K562 (cell line): ENCODE measurements around the gene PGM5. TPM values are rescaled to one million over a fixed set of nuclear protein-coding genes. Genes with fewer than 3 reads are reported as not detected.

Source experiments
- ATF6 ChIP-seq: sonication (generic); formaldehyde crosslinking; IDR thresholded peaks from 2 replicates; pipeline ENCODE4 v1.4.0; 2020; ENCODE audit warnings: mild to moderate bottlenecking, missing genetic modification reagents
- BRF1 ChIP-seq: IDR thresholded peaks from 3 replicates; pipeline ENCODE4 v1.6.1; 2011; ENCODE audit warnings: borderline replicate concordance, mild to moderate bottlenecking; ENCODE audit not compliant: insufficient read length; ENCODE audit errors: extremely low read depth
- CBFB ChIP-seq: sonication (generic); formaldehyde crosslinking; IDR thresholded peaks from 2 replicates; pipeline ENCODE4 v1.4.0; 2020; ENCODE audit warnings: mild to moderate bottlenecking, missing genetic modification reagents
- MAZ ChIP-seq, 2 experiments: fragments of 450-650 bp in 1 of 2; sonication (generic) in 1 of 2; formaldehyde crosslinking; IDR thresholded peaks in 1 of 2; conservative IDR thresholded peaks in 1 of 2; 2 replicates each; pipeline versions ENCODE4 v1.4.0 to v1.5.0; 2020; ENCODE audit warnings: mild to moderate bottlenecking in 1 of 2, missing genetic modification reagents in 1 of 2
- MECOM ChIP-seq: fragments of 250-450 bp; sonication (Bioruptor Pico); IDR thresholded peaks from 2 replicates; pipeline ENCODE4 v1.8.0; 2022; ENCODE audit warnings: inconsistent platforms
- POU5F1 ChIP-seq: fragments of 150-350 bp; IDR thresholded peaks from 2 replicates; pipeline ENCODE4 v1.6.1; 2014; ENCODE audit warnings: borderline replicate concordance, low read length, low read depth, mild to moderate bottlenecking; ENCODE audit not compliant: partially characterized antibody
- REST ChIP-seq, 2 experiments: fragments of 450-650 bp; formaldehyde crosslinking in 1 of 2; IDR thresholded peaks; 2 replicates each; pipeline versions ENCODE4 v1.4.0 to v1.6.1; 2014 to 2020; ENCODE audit warnings: mild to moderate bottlenecking in 2 of 2, borderline replicate concordance in 1 of 2, low read depth in 1 of 2
- RHOXF2B ChIP-seq: fragments of 250-450 bp; sonication (Bioruptor Pico); conservative IDR thresholded peaks from 2 replicates; pipeline ENCODE4 v1.5.1; 2021
- SIRT6 ChIP-seq: IDR thresholded peaks from one replicate; pipeline ENCODE4 v1.6.1; 2012; ENCODE audit warnings: low read depth, mild to moderate bottlenecking, control low read depth, inconsistent platforms, low read length, moderate library complexity
- SMAD4 ChIP-seq: fragments of 250-450 bp; sonication (Bioruptor Pico); conservative IDR thresholded peaks from 2 replicates; pipeline ENCODE4 v1.8.0; 2021; ENCODE audit warnings: inconsistent platforms, mild to moderate bottlenecking, moderate library complexity
- SNIP1 ChIP-seq: fragments of 450-650 bp; IDR thresholded peaks from 2 replicates; pipeline ENCODE4 v1.7.1; 2017; ENCODE audit warnings: low read depth, mild to moderate bottlenecking
- SUPT5H ChIP-seq: fragments of 450-650 bp; IDR thresholded peaks from 2 replicates; pipeline ENCODE4 v1.6.1; 2016
- TFE3 ChIP-seq: fragments of 450-650 bp; formaldehyde crosslinking; IDR thresholded peaks from 2 replicates; pipeline ENCODE4 v1.4.0; 2020; ENCODE audit warnings: mild to moderate bottlenecking, mixed read lengths
- YY1 ChIP-seq, 3 experiments: IDR thresholded peaks; 2 replicates each; pipeline ENCODE4 v1.6.1; 2011; ENCODE audit warnings: low read length in 2 of 3, mild to moderate bottlenecking in 2 of 3, moderate library complexity in 2 of 3, borderline replicate concordance in 1 of 3, control low read depth in 1 of 3, low read depth in 1 of 3; ENCODE audit not compliant: insufficient read depth in 3 of 3, insufficient replicate concordance in 2 of 3, control insufficient read depth in 1 of 3, insufficient read length in 1 of 3; ENCODE audit errors: extremely low read depth in 1 of 3
- ZNF232 ChIP-seq: sonication (generic); formaldehyde crosslinking; IDR thresholded peaks from 2 replicates; pipeline ENCODE4 v1.8.0; 2022; ENCODE audit warnings: mild to moderate bottlenecking, missing genetic modification reagents
- polyA plus RNA-seq, 8 experiments: library from polyadenylated mRNA; depleted of rRNA in 4 of 8; stranded (reverse) in 5 of 8; unstranded in 3 of 8; fragments of >200 nt; fragmentation: Nextera tagmentation in 2 of 8; fragmentation: Illumina TruSeq in 1 of 8; extraction: Ambion mirVana in 2 of 8; extraction: Trizol in 1 of 8; gene quantifications; 2 replicates each; pipeline versions ENCODE4 v1.2.1 to v1.2.3, GENCODE V29; 2011 to 2014; ENCODE audit warnings: inconsistent platforms in 1 of 8, missing spikeins in 1 of 8
- total RNA-seq, 7 experiments: library from RNA; depleted of rRNA in 6 of 7; stranded (reverse); fragments of >200 nt in 6 of 7; fragmentation: Illumina TruSeq in 2 of 7; extraction: Trizol in 2 of 7; gene quantifications; 2 replicates each; pipeline versions ENCODE4 v1.2.1 to v1.2.3, GENCODE V29; 2011 to 2021; ENCODE audit warnings: low replicate concordance in 1 of 7

Gene PGM5
- total and polyA plus RNA-seq, 9 of the 15 experiments (the other 6 are each of a cell fraction or from before 2014, with no cell fraction given) = 0.03 to 0.24 (median 0.15) TPM; not detected in 1

- TF ChIP-seq REST (IDR thresholded peaks at IDR 0.05; ENCODE audit: borderline replicate concordance) = no peak
- TF ChIP-seq REST (CRISPR knock-in tag; IDR thresholded peaks at IDR 0.05; ENCODE audit: low read depth) = no peak
- no peak for TF ChIP-seq YY1 (IDR thresholded peaks at IDR 0.05; ENCODE audit: borderline replicate concordance in 1 of 3, control insufficient read depth in 1 of 3, extremely low read depth in 1 of 3, insufficient read depth in 3 of 3, insufficient read length in 1 of 3, insufficient replicate concordance in 2 of 3, low read depth in 1 of 3, low read length in 2 of 3)
- TF ChIP-seq ZNF232 = no peak
- TF ChIP-seq CBFB (CRISPR knock-in tag) = no peak
- TF ChIP-seq ATF6 (CRISPR knock-in tag) = no peak
- TF ChIP-seq MECOM = no peak
- no peak for TF ChIP-seq SUPT5H
- no peak for TF ChIP-seq SMAD4 (CRISPR knock-in tag)
- no peak for TF ChIP-seq POU5F1
- TF ChIP-seq RHOXF2B (CRISPR knock-in tag) = no peak
- no peak for TF ChIP-seq SNIP1
- no peak for TF ChIP-seq BRF1
- TF ChIP-seq SIRT6 = no peak
- no peak for TF ChIP-seq MAZ (CRISPR knock-in tag; conservative IDR thresholded peaks at IDR 0.05 in 1 of 2, IDR thresholded peaks at IDR 0.05 in 1 of 2)
- TF ChIP-seq TFE3 = no peak
- TF ChIP-seq, all 486 proteins: peak for 7
Observed at GRCh38 chr9:68505681-68506409, 149.4 kb downstream of the PGM5 start (continued).
